A549 (cell line): Measurements from ENCODE around the gene PERCC1. TPM values are rescaled to one million over a fixed set of nuclear protein-coding genes. Genes with fewer than 3 reads are reported as not detected.

Experiments
- ATAC-seq, 2 experiments: fragments of 200-7000 bp in 1 of 2; fragments of >200 bp in 1 of 2; cut with Nextera tagmentation in 1 of 2; cut with Tn5 transposase in 1 of 2; 3 replicates each; pipeline versions ENCODE4 v1.8.0 to v1.9.1; 2018 to 2020; ENCODE audit warnings: mild to moderate bottlenecking in 1 of 2, moderate library complexity in 1 of 2
- CTCF ChIA-PET: fragments of 300-600 bp; sonication (Branson Sonifier 250); formaldehyde crosslinking; extraction: SDS; loops from one replicate; lab custom pipeline; 2021; ENCODE audit warnings: antibody characterized with exemption, inconsistent platforms; lab: Yijun Ruan, JAX
- POLR2A ChIA-PET: fragments of 350-600 bp; formaldehyde crosslinking; extraction: SDS; loops from one replicate; lab custom pipeline; 2021; ENCODE audit warnings: antibody characterized with exemption, inconsistent platforms; lab: Yijun Ruan, JAX
- DNase-seq, 2 experiments: peaks; one replicate each; pipeline versions ENCODE4 v3.0.0 to v3.0.0-alpha.2; 2011 to 2016; ENCODE audit warnings: low read depth in 1 of 2, low spot score in 1 of 2
- FAIRE-seq: peaks from 2 replicates; lab custom pipeline; 2011; peaks lifted over from hg19 to GRCh38; lab: Jason Lieb, UNC
- H3K27ac ChIP-seq, 2 experiments: fragments of >200 bp; sonication (Bioruptor Twin); formaldehyde crosslinking; 3 replicates each; pipeline ENCODE4 v1.5.1; 2016 to 2017
- H3K4me1 ChIP-seq: fragments of >200 bp; sonication (Bioruptor Twin); formaldehyde crosslinking; 3 replicates; pipeline ENCODE4 v1.6.1; 2016
- H3K4me2 ChIP-seq: fragments of >200 bp; sonication (Bioruptor Twin); formaldehyde crosslinking; 3 replicates; pipeline ENCODE4 v1.6.1; 2016
- H3K4me3 ChIP-seq: fragments of >200 bp; sonication (Bioruptor Twin); formaldehyde crosslinking; 3 replicates; pipeline ENCODE4 v1.5.1; 2016
- H3K9me3 ChIP-seq: fragments of >200 bp; sonication (Bioruptor Twin); formaldehyde crosslinking; 3 replicates; pipeline ENCODE4 v1.6.1; 2016
- BCL3 ChIP-seq: fragments of >200 bp; sonication (Bioruptor Twin); formaldehyde crosslinking; IDR thresholded peaks from 3 replicates; pipeline ENCODE4 v1.6.1; 2016
- CBX2 ChIP-seq: fragments of 200-600 bp; sonication (generic); IDR thresholded peaks from 2 replicates; pipeline ENCODE4 v1.6.1; 2016; ENCODE audit warnings: low read depth, mild to moderate bottlenecking, borderline replicate concordance
- CEBPB ChIP-seq, 2 experiments: fragments of >200 bp in 1 of 2; sonication (Bioruptor Twin) in 1 of 2; formaldehyde crosslinking in 1 of 2; IDR thresholded peaks; 2 replicates each; pipeline ENCODE4 v1.6.1; 2012 to 2016
- CTCF ChIP-seq: fragments of >200 bp; sonication (Bioruptor Twin); formaldehyde crosslinking; IDR thresholded peaks from 3 replicates; pipeline ENCODE4 v1.5.1; 2016
- EHMT2 ChIP-seq: fragments of 200-600 bp; sonication (generic); IDR thresholded peaks from 2 replicates; pipeline ENCODE4 v1.6.1; 2016; ENCODE audit warnings: antibody characterized with exemption, low read depth, mild to moderate bottlenecking, moderate library complexity
- ELK1 ChIP-seq: fragments of 150-350 bp; IDR thresholded peaks from 2 replicates; pipeline ENCODE4 v1.6.1; 2014; ENCODE audit warnings: low read depth, mild to moderate bottlenecking, low read length
- EP300 ChIP-seq, 2 experiments: fragments of >200 bp; sonication (Bioruptor Twin); formaldehyde crosslinking; IDR thresholded peaks; 2 replicates in 1 of 2; 3 replicates in 1 of 2; pipeline ENCODE4 v1.6.1; 2016 to 2017
- FOXS1 ChIP-seq: fragments of 250-450 bp; sonication (Bioruptor Pico); IDR thresholded peaks from 2 replicates; pipeline ENCODE4 v1.5.0; 2020; ENCODE audit warnings: mild to moderate bottlenecking, moderate library complexity
- HES2 ChIP-seq: fragments of >200 bp; sonication (Bioruptor Twin); formaldehyde crosslinking; IDR thresholded peaks from 2 replicates; pipeline ENCODE4 v1.6.1; 2016
- HEYL ChIP-seq: fragments of 250-450 bp; sonication (Bioruptor Pico); IDR thresholded peaks from 2 replicates; pipeline ENCODE4 v1.8.0; 2021; ENCODE audit warnings: mild to moderate bottlenecking, moderate library complexity
- JUNB ChIP-seq: fragments of >200 bp; sonication (Bioruptor Twin); formaldehyde crosslinking; IDR thresholded peaks from 2 replicates; pipeline ENCODE4 v1.6.1; 2016
- KDM1A ChIP-seq: fragments of 200-600 bp; sonication (generic); IDR thresholded peaks from 2 replicates; pipeline ENCODE4 v1.6.1; 2016; ENCODE audit warnings: low read depth, mild to moderate bottlenecking
- POLR2A ChIP-seq: IDR thresholded peaks from 2 replicates; pipeline ENCODE4 v1.6.1; 2012; ENCODE audit warnings: mild to moderate bottlenecking, low read length
- POLR2AphosphoS2 ChIP-seq: conservative IDR thresholded peaks from 2 replicates; pipeline ENCODE4 v1.6.1; 2012; ENCODE audit warnings: low read length, improper control_type of control experiment, inconsistent platforms
- RARB ChIP-seq: fragments of 250-450 bp; sonication (Bioruptor Pico); IDR thresholded peaks from 2 replicates; pipeline ENCODE4 v1.8.0; 2021; ENCODE audit warnings: mild to moderate bottlenecking, moderate library complexity
- RNF2 ChIP-seq: fragments of 200-600 bp; sonication (generic); IDR thresholded peaks from 2 replicates; pipeline ENCODE4 v1.6.1; 2016; ENCODE audit warnings: low read depth, mild to moderate bottlenecking, antibody characterized with exemption, moderate library complexity, borderline replicate concordance
- TFCP2L1 ChIP-seq: fragments of 250-450 bp; sonication (Bioruptor Pico); IDR thresholded peaks from 2 replicates; pipeline ENCODE4 v1.5.0; 2021; ENCODE audit warnings: mild to moderate bottlenecking
- ZFP36 ChIP-seq: fragments of 450-650 bp; IDR thresholded peaks from 2 replicates; pipeline ENCODE4 v1.6.1; 2014; ENCODE audit warnings: borderline replicate concordance; ENCODE audit not compliant: partially characterized antibody
- WGBS: methylation state at CpG from one replicate; pipeline ENCODE4 v1.1.6; 2017; ENCODE audit errors: missing lambda C conversion rate; 5-methylcytosine and 5-hydroxymethylcytosine counted together
- polyA plus RNA-seq, 4 experiments: library from polyadenylated mRNA; depleted of rRNA in 3 of 4; stranded (reverse); fragments of >200 nt; fragmentation: RNase III in 1 of 4; extraction: RNeasy Plus Mini Kit Qiagen cat#74134 plus additional on column Dnase treatment in 1 of 4; gene quantifications; 2 replicates in 3 of 4; 3 replicates in 1 of 4; pipeline ENCODE4 v1.2.3, GENCODE V29; 2011 to 2017

Gene PERCC1
- polyA plus RNA-seq, 2 of the 4 experiments (the other 2 are of a cell fraction), result not detected

GRCh38 chr16:1459967-1460366 is 29.1 kb downstream of the PERCC1 start:
- POLR2A ChIA-PET, result interaction anchor here (0.7 kb wide), 1 partner anchor 1561 kb away, joined by 3 read pairs; no protein-coding TSS in a partner anchor
- H3K9me3 ChIP-seq, result no peaks in the 10 kb centered on the region
- H3K4me1 ChIP-seq, result no peaks in the 10 kb centered on the region
- no peak for FAIRE-seq
- ATAC-seq, result no peak
- no peak overlapping the region for H3K27ac ChIP-seq
- DNase-seq, result no peak
- no peak overlapping the region for H3K4me2 ChIP-seq
- TF ChIP-seq BCL3, result no peak
- no peak for TF ChIP-seq POLR2AphosphoS2
- no peak for TF ChIP-seq EP300 (IDR thresholded peaks at IDR 0.05)
- TF ChIP-seq KDM1A, result no peak
- TF ChIP-seq POLR2A, result no peak
- no peak for TF ChIP-seq CBX2
- no peak for TF ChIP-seq ELK1
- no peak for TF ChIP-seq CTCF
- TF ChIP-seq EHMT2, result no peak
- no peak for TF ChIP-seq RARB (CRISPR knock-in tag)
- no peak for TF ChIP-seq RNF2
- TF ChIP-seq HEYL (CRISPR knock-in tag), result no peak
- no peak for TF ChIP-seq FOXS1 (CRISPR knock-in tag)
- TF ChIP-seq ZFP36, result no peak
- no peak for TF ChIP-seq CEBPB (IDR thresholded peaks at IDR 0.05)
- no peak for TF ChIP-seq TFCP2L1 (CRISPR knock-in tag)
- CTCF ChIA-PET, result interaction anchor here (0.9 kb wide), 1 partner anchor 13 kb away, joined by 3 read pairs; no protein-coding TSS in a partner anchor
- 88% methylated on average over 10 of the region's 10 CpGs for WGBS
- H3K4me3 ChIP-seq, result no peak overlapping the region

- ChIA-PET CTCF (no interaction called here), POLR2A (no interaction called here)
- no peak overlapping the region for H3K4me3 ChIP-seq
- H3K4me2 ChIP-seq, result no peak overlapping the region
- DNase-seq (no peak), ATAC-seq (no peak), FAIRE-seq (no peak)
- H3K27ac ChIP-seq, result no peak overlapping the region
- WGBS, result 88% methylated on average over 13 of the region's 30 CpGs
- no peaks in the 10 kb centered on the region for H3K9me3 ChIP-seq
- H3K4me1 ChIP-seq, result no peaks in the 10 kb centered on the region
- no peak for TF ChIP-seq JUNB
- no peak for TF ChIP-seq EP300 (IDR thresholded peaks at IDR 0.05)
Observed at GRCh38 chr16:1460602-1461138, 29.8 kb downstream of the PERCC1 start.

- FAIRE-seq, result no peak
- Histone ChIP-seq H3K9me3 (no peaks in the 10 kb centered on the region), H3K4me3 (no peak overlapping the region), H3K27ac (no peak overlapping the region), H3K4me2 (no peak overlapping the region), H3K4me1 (no peaks in the 10 kb centered on the region)
- no peak for ATAC-seq
- ChIA-PET CTCF (interaction anchor here (0.9 kb wide), 1 partner anchor 262 kb away, joined by 3 read pairs; no protein-coding TSS in a partner anchor), POLR2A (no interaction called here)
- TF ChIP-seq POLR2AphosphoS2 (no peak), HES2 (no peak)
- no peak for DNase-seq
- 92% methylated on average over 22 of the region's 24 CpGs for WGBS
Observed at GRCh38 chr16:1461146-1461545, 30.3 kb downstream of the PERCC1 start.
